PC-3 (cell line): ENCODE results near the gene USP54. TPM values are rescaled to one million over a fixed set of nuclear protein-coding genes. Genes with fewer than 3 reads are reported as not detected.
"Not testable (repeated sequence)": the region's sequence is repeated elsewhere in the genome, so short reads cannot be mapped to it uniquely, and the experiment has no call there.

ENCODE experiments used
- ATAC-seq: fragments of 200-7000 bp; cut with Tn5 transposase; 2 replicates; pipeline ENCODE4 v1.9.1; 2020; ENCODE audit warnings: mild to moderate bottlenecking, moderate library complexity
- BruUV-seq: library from RNA; stranded (reverse); fragments of 400-500 nt; replicated peaks from 2 replicates; lab custom pipeline; 2021; lab: Mats Ljungman, UMichigan
- CTCF ChIA-PET: fragments of 300-600 bp; sonication (Branson Sonifier 250); formaldehyde crosslinking; loops from one replicate; lab custom pipeline; 2022; ENCODE audit warnings: antibody characterized with exemption; lab: Charles Lee
- POLR2A ChIA-PET: fragments of 300-600 bp; sonication (Branson Sonifier 250); formaldehyde crosslinking; loops from one replicate; lab custom pipeline; 2022; ENCODE audit warnings: antibody characterized with exemption; ENCODE audit not compliant: unreplicated experiment; lab: Charles Lee
- DNase-seq: peaks from one replicate; pipeline ENCODE4 v3.0.0-alpha.2; 2015
- H2AFZ ChIP-seq: fragments of 300-600 bp; sonication (generic); 2 replicates; pipeline ENCODE4 v1.6.0; 2016; ENCODE audit warnings: antibody characterized with exemption, low read length
- H3F3A ChIP-seq: fragments of 300-600 bp; sonication (generic); one replicate; pipeline ENCODE4 v1.6.0; 2017; ENCODE audit warnings: antibody characterized with exemption, low read length, control low read depth, mild to moderate bottlenecking; ENCODE audit not compliant: unreplicated experiment
- H3K27ac ChIP-seq: fragments of 300-600 bp; sonication (generic); 2 replicates; pipeline ENCODE4 v1.5.1; 2016; ENCODE audit warnings: mild to moderate bottlenecking, low read length
- H3K27me3 ChIP-seq: fragments of 300-600 bp; sonication (generic); 2 replicates; pipeline ENCODE4 v1.6.1; 2016; ENCODE audit warnings: low read length, mixed read lengths
- H3K36me3 ChIP-seq: fragments of 300-600 bp; sonication (generic); 2 replicates; pipeline ENCODE4 v1.6.1; 2016; ENCODE audit warnings: low read depth, mixed run types, low read length, mixed read lengths
- H3K4me1 ChIP-seq: fragments of 300-600 bp; sonication (generic); 2 replicates; pipeline ENCODE4 v1.5.1; 2016; ENCODE audit warnings: low read length; ENCODE audit not compliant: insufficient read depth
- H3K4me2 ChIP-seq: fragments of 300-600 bp; sonication (generic); 2 replicates; pipeline ENCODE4 v1.6.0; 2016; ENCODE audit warnings: low read length
- H3K4me3 ChIP-seq: fragments of 300-600 bp; sonication (generic); 2 replicates; pipeline ENCODE4 v1.5.1; 2016; ENCODE audit warnings: mild to moderate bottlenecking, low read length, mixed read lengths
- H3K79me2 ChIP-seq: fragments of 300-600 bp; sonication (generic); 2 replicates; pipeline ENCODE4 v1.6.1; 2017; ENCODE audit warnings: low read length, mixed read lengths
- H3K9ac ChIP-seq: fragments of 300-600 bp; sonication (generic); 2 replicates; pipeline ENCODE4 v1.6.0; 2016; ENCODE audit warnings: mild to moderate bottlenecking, low read length
- H3K9me2 ChIP-seq: fragments of 300-600 bp; sonication (generic); replicated peaks from 2 replicates; pipeline ENCODE4 v1.6.1; 2016; ENCODE audit warnings: mixed run types, low read length, mixed read lengths
- H3K9me3 ChIP-seq: fragments of 300-600 bp; sonication (generic); 2 replicates; pipeline ENCODE4 v1.6.1; 2016; ENCODE audit warnings: low read length, mixed read lengths
- H4K20me1 ChIP-seq: fragments of 300-600 bp; sonication (generic); 2 replicates; pipeline ENCODE4 v1.6.1; 2016; ENCODE audit warnings: low read length, mixed read lengths
- EZH2 ChIP-seq: fragments of 300-600 bp; sonication (generic); IDR thresholded peaks from one replicate; pipeline ENCODE4 v1.6.1; 2017; ENCODE audit warnings: antibody characterized with exemption, mild to moderate bottlenecking, low read length; ENCODE audit not compliant: unreplicated experiment
- EZH2phosphoT487 ChIP-seq: fragments of 300-600 bp; sonication (generic); IDR thresholded peaks from 2 replicates; pipeline ENCODE4 v1.6.1; 2018; ENCODE audit warnings: mild to moderate bottlenecking, antibody characterized with exemption, low read length, borderline replicate concordance
- intact Hi-C: fragments of 100-400 bp; cut with micrococcal nuclease; formaldehyde crosslinking; loops from 2 replicates; pipeline ENCODE4 v1.9.0; 2023
- total RNA-seq: library from RNA; depleted of rRNA; stranded (reverse); fragments of >200 nt; gene quantifications from 2 replicates; pipeline ENCODE4 v1.2.3, GENCODE V29; 2014
- TF ChIP-seq, protein P1 (sequence below): fragments of 300-600 bp; sonication (generic); conservative IDR thresholded peaks from 2 replicates; pipeline ENCODE4 v1.5.1; 2017; ENCODE audit warnings: antibody characterized with exemption, low read depth, mild to moderate bottlenecking, low read length

Gene USP54
- total RNA-seq, 1 experiment from 2014 or later = 43.7 TPM

DNA sequence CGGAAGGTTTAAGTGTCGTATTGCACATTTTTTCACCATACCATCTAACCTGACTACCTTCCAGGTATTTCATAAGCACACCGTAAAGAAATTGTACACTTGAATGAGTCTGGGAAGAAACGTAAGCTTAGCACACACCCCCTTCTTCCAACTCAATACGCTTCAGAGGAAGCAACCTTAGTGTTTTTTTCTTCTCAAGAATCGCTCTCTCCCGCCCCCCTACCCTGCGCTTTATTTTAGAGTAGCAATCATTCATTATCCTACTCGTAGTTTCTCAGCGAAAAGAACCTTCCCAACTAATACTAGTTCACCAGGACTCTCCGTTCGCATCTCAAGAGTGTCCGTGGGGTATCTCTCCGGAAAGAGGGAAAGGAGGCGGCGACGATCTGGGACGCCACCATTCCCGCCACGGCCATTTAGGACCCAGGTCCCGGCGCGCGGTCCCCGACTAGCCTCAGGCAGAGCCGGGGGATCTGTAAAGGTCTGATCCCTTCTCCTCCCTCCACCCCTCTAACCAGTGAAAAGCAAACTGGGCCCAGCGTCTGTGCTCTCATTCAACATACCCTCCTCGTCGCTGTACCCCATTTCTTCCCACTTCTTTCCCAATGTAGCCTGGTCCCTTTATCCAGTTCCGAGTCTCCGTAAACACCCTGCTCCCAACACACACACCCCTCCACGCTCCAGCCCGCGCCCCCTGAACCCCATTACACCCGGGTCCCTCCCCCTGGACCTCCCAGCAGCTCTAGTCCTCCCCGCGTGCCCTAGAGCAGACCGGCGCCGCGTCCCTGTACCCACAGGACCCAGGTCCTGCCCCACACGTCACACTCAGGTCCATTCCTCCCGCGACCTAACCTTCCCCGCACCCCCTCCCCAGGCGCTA lies 34.1 kb upstream of the USP54 start:
- no peaks in the 10 kb centered on the region for H4K20me1 ChIP-seq
- BruUV-seq = no TSS peak
- H3K9me2 ChIP-seq = no peaks in the 10 kb centered on the region
- H3K4me3 ChIP-seq = peak overlapping the region; percentile 76
- no peaks in the 10 kb centered on the region for H3F3A ChIP-seq
- ChIA-PET CTCF (interaction anchor here (0.5 to 1.8 kb wide), 7 partner anchors 13 to 212 kb away, joined by 3 to 21 read pairs (median 5); partner anchors contain the start of gene USP54), POLR2A (interaction anchor here (0.5 to 1.7 kb wide), 15 partner anchors 12 to 363 kb away, joined by 3 to 25 read pairs (median 5); partner anchors contain the start of genes PPP3CB and USP54)
- peak overlapping the region; percentile 80 for H3K9ac ChIP-seq
- DNase-seq = peak; percentile 92
- peak; percentile 65 for ATAC-seq
- no peaks in the 10 kb centered on the region for H3K27me3 ChIP-seq
- peak overlapping the region; percentile 96 for H2AFZ ChIP-seq
- H3K4me2 ChIP-seq = peak overlapping the region; percentile 85
- peaks cover 14% of the 10 kb centered on the region for H3K4me1 ChIP-seq
- H3K36me3 ChIP-seq = no peaks in the 10 kb centered on the region
- H3K27ac ChIP-seq = peak overlapping the region; percentile 39
- H3K79me2 ChIP-seq = peaks cover 52% of the 10 kb centered on the region
- intact Hi-C loops = loop anchor here (1.0 kb wide), 5 partner anchors 19 to 129 kb away; partner anchors contain the start of genes PPP3CB and USP54
- H3K9me3 ChIP-seq = no peaks in the 10 kb centered on the region
- no peak for TF ChIP-seq EZH2
- TF ChIP-seq, protein P1, sequence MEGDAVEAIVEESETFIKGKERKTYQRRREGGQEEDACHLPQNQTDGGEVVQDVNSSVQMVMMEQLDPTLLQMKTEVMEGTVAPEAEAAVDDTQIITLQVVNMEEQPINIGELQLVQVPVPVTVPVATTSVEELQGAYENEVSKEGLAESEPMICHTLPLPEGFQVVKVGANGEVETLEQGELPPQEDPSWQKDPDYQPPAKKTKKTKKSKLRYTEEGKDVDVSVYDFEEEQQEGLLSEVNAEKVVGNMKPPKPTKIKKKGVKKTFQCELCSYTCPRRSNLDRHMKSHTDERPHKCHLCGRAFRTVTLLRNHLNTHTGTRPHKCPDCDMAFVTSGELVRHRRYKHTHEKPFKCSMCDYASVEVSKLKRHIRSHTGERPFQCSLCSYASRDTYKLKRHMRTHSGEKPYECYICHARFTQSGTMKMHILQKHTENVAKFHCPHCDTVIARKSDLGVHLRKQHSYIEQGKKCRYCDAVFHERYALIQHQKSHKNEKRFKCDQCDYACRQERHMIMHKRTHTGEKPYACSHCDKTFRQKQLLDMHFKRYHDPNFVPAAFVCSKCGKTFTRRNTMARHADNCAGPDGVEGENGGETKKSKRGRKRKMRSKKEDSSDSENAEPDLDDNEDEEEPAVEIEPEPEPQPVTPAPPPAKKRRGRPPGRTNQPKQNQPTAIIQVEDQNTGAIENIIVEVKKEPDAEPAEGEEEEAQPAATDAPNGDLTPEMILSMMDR = peak; percentile 36; the same call in 1 of the 2 replicates
- no peak for TF ChIP-seq EZH2phosphoT487

- H3K27me3 ChIP-seq = no peaks in the 10 kb centered on the region
- no peak overlapping the region for H2AFZ ChIP-seq
- intact Hi-C loops = no loop called here
- peaks cover 14% of the 10 kb centered on the region for H3K4me1 ChIP-seq
- H3K27ac ChIP-seq = no peak overlapping the region
- no peak overlapping the region for H3K4me3 ChIP-seq
- no peak overlapping the region for H3K4me2 ChIP-seq
- H3K36me3 ChIP-seq = no peaks in the 10 kb centered on the region
- peaks cover 52% of the 10 kb centered on the region for H3K79me2 ChIP-seq
- DNase-seq = no peak
- H3K9ac ChIP-seq = no peak overlapping the region
- BruUV-seq = no TSS peak
- CTCF ChIA-PET = no interaction called here
- ATAC-seq = no peak
- no peaks in the 10 kb centered on the region for H3F3A ChIP-seq
- H4K20me1 ChIP-seq = no peaks in the 10 kb centered on the region
- POLR2A ChIA-PET = no interaction called here
- no peaks in the 10 kb centered on the region for H3K9me2 ChIP-seq
- TF ChIP-seq, protein P1 = no peak
- no peaks in the 10 kb centered on the region for H3K9me3 ChIP-seq
These were observed 31.9 kb upstream of the USP54 start for GRCh38 chr10:73623056-73623455.

DNA sequence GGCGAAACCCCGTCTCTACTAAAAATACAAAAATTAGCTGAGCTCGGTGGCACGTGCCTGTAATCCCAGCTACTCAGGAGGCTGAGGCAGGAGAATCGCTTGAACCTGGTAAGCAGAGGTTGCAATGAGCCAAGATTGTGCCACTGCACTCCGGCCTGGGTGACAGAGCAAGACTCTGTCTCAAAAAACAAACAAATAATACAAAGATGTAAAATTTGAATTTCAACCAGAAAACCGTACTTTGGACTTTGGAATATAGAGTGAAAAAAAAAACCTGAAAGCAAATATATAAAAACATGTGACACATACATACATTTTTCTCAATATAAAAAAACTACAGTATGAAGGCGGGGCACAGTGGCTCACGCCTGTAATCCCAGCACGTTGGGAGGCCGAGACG lies 29.8 kb upstream of the USP54 start:
- CTCF ChIA-PET = interaction anchor here (0.7 kb wide), 1 partner anchor 27 kb away, joined by 7 read pairs; no protein-coding TSS in a partner anchor
- intact Hi-C loops = loop anchor here (1.0 kb wide), 1 partner anchor 45 kb away; no protein-coding TSS in a partner anchor
- H3K4me2 ChIP-seq, H3F3A ChIP-seq, H3K36me3 ChIP-seq, H3K9ac ChIP-seq, BruUV-seq, H3K9me3 ChIP-seq, H2AFZ ChIP-seq, ATAC-seq, H3K9me2 ChIP-seq, H3K27me3 ChIP-seq, POLR2A ChIA-PET, H3K4me3 ChIP-seq, DNase-seq, H4K20me1 ChIP-seq, H3K4me1 ChIP-seq, H3K27ac ChIP-seq: not testable (repeated sequence)
- H3K79me2 ChIP-seq = peaks cover 34% of the 10 kb centered on the region

DNA sequence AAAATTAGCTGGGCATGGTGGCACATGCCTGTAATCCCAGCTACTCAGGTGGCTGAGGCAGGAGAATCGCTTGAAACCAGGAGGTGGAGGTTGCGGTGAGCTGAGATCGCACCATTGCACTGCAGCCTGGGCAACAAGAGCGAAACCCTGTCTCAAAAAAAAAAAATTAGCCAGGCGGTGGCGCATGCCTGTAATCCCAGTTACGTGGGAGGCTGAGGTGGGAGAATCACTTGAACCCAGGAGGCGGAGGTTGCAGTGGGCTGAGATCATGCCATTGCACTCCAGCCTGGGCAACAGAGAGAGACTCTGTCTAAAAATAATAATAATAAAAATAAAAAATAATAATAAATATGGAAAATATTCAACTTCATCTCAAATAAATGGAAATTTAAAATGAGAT lies 26.0 kb upstream of the USP54 start:
- H3K27ac ChIP-seq, H3K27me3 ChIP-seq, intact Hi-C loops, H3K9ac ChIP-seq, H3K36me3 ChIP-seq, H2AFZ ChIP-seq, CTCF ChIA-PET, H4K20me1 ChIP-seq, H3K4me2 ChIP-seq, H3K9me3 ChIP-seq, DNase-seq, H3K4me3 ChIP-seq, POLR2A ChIA-PET, H3K4me1 ChIP-seq, H3K9me2 ChIP-seq, H3K79me2 ChIP-seq, ATAC-seq, H3F3A ChIP-seq, BruUV-seq: not testable (repeated sequence)
